Measurements from ENCODE around the gene ZNF516. TPM values are rescaled to one million over a fixed set of nuclear protein-coding genes. Genes with fewer than 3 reads are reported as not detected.

The ZNF516 gene
- total RNA-seq, 6 donors from 2014 or later = 21.9 to 44.3 (median 36.5) TPM

DNA sequence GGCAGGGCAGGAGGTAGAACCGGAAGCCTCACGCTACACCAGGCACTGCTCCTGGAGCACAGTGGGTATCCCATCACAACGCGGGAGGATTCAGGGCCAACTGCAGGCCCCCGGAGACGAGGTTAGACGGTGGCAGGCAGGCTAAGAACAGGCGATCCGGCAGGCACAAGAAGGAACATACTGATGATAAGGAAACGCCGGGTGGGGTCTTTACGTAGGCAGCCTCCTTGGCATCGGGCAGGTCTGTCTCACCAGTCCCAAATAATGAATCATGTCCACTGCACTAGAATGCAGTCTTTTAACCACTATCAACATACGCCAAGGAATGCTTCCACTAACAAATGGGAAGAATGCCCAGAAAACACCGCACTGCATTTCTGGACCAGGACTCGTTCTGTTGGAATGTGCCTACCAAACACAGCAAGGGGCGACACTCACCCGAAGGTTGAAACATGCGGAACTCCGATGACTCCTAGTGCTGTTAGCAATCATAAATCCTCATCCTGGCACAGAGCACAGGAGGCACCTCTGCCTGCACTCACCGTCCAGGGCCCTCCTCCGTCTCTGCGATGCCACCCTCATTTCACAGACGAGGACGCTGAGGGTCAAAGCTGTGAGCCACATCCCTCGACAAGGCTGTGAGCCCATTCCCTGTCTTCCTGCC lies 35.2 kb downstream of the ZNF516 start:
- ATAC-seq (ENCODE audit: low FRiP score in 2 of 2) = peak; percentile 82 to 89
- DNase-seq = peak in 1 of 2 donors; percentile 69
- 52 to 72% methylated on average over 26 of the region's 26 CpGs for WGBS, 2 donors
- Histone ChIP-seq H3K9me3 (no peaks in the 10 kb centered on the region), H3K27me3 (no peaks in the 10 kb centered on the region), H3K27ac (peak overlapping the region; percentile 40 to 56 (median 49)), H3K36me3 (peaks cover 0 to 12% (median 3%) of the 10 kb centered on the region in 4 donors), H3K4me3 (no peak overlapping the region), H3K4me1 (peaks cover 5 to 24% (median 10%) of the 10 kb centered on the region in 4 donors)
- TF ChIP-seq POLR2AphosphoS5 (IDR thresholded peaks at IDR 0.05) (no peak), EP300 (IDR thresholded peaks at IDR 0.05) (no peak), POLR2A (IDR thresholded peaks at IDR 0.05) (no peak)
- TF ChIP-seq, protein P1, sequence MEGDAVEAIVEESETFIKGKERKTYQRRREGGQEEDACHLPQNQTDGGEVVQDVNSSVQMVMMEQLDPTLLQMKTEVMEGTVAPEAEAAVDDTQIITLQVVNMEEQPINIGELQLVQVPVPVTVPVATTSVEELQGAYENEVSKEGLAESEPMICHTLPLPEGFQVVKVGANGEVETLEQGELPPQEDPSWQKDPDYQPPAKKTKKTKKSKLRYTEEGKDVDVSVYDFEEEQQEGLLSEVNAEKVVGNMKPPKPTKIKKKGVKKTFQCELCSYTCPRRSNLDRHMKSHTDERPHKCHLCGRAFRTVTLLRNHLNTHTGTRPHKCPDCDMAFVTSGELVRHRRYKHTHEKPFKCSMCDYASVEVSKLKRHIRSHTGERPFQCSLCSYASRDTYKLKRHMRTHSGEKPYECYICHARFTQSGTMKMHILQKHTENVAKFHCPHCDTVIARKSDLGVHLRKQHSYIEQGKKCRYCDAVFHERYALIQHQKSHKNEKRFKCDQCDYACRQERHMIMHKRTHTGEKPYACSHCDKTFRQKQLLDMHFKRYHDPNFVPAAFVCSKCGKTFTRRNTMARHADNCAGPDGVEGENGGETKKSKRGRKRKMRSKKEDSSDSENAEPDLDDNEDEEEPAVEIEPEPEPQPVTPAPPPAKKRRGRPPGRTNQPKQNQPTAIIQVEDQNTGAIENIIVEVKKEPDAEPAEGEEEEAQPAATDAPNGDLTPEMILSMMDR (IDR thresholded peaks at IDR 0.05) = no peak

- no peak for ATAC-seq (ENCODE audit: low FRiP score in 2 of 2)
- Histone ChIP-seq H3K4me3 (no peak overlapping the region), H3K27me3 (no peaks in the 10 kb centered on the region), H3K27ac (peak overlapping the region; percentile 23 to 56 (median 49)), H3K4me1 (peaks cover 5 to 30% (median 12%) of the 10 kb centered on the region in 4 donors), H3K36me3 (peaks cover 0 to 12% (median 3%) of the 10 kb centered on the region in 4 donors), H3K9me3 (no peaks in the 10 kb centered on the region)
- TF ChIP-seq EP300 (IDR thresholded peaks at IDR 0.05) (no peak), POLR2AphosphoS5 (IDR thresholded peaks at IDR 0.05) (no peak)
- 50 to 92% methylated on average over 1 to 17 of the region's 17 CpGs for WGBS, 2 donors
- peak in 1 of 2 donors; percentile 61 for DNase-seq
Measured at GRCh38 chr18:76459312-76459686, 35.7 kb downstream of the ZNF516 start.

- ATAC-seq (ENCODE audit: low FRiP score in 2 of 2) = no peak
- TF ChIP-seq POLR2AphosphoS5 (IDR thresholded peaks at IDR 0.05) (no peak), EP300 (IDR thresholded peaks at IDR 0.05) (no peak), POLR2A (IDR thresholded peaks at IDR 0.05) (no peak)
- TF ChIP-seq, protein P1 (IDR thresholded peaks at IDR 0.05) = no peak
- peak; percentile 14 to 54 for DNase-seq
- Histone ChIP-seq H3K27ac (peak overlapping the region in 3 of 4 donors; percentile 48 to 56 (median 50)), H3K36me3 (peaks cover 0 to 12% (median 3%) of the 10 kb centered on the region in 4 donors), H3K4me3 (no peak overlapping the region), H3K27me3 (no peaks in the 10 kb centered on the region), H3K9me3 (no peaks in the 10 kb centered on the region), H3K4me1 (peaks cover 5 to 34% (median 14%) of the 10 kb centered on the region in 4 donors)
- WGBS, 2 donors = 82 to 92% methylated on average over 35 to 50 of the region's 51 CpGs
Measured at GRCh38 chr18:76458522-76459311, 36.3 kb downstream of the ZNF516 start.

DNA sequence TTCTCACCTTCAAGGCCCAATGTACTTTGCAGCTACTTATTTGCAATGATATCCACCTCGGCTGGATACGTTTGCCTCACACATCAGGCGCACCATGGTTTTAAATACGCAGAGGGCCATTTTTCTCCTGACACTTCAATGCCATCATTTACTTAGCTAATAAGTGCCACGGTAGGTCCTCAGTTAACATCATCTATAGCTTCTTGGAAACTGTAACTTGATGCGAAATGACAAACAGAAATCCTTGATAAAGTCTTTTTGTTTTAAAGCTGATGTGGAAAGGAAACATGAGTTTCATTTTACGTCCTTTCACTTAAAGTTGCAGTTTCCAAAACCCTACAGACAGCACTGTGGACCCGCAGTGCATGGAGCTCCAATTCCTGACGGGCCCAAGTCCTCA lies 37.1 kb downstream of the ZNF516 start:
- WGBS, 2 donors = 86 to 95% methylated on average over 9 of the region's 9 CpGs
- H3K4me3 ChIP-seq = no peak overlapping the region
- no peaks in the 10 kb centered on the region for H3K27me3 ChIP-seq
- peaks cover 0 to 12% (median 3%) of the 10 kb centered on the region in 4 donors for H3K36me3 ChIP-seq
- no peak overlapping the region for H3K27ac ChIP-seq
- no peak for DNase-seq
- ATAC-seq (ENCODE audit: low FRiP score in 2 of 2) = no peak
- H3K4me1 ChIP-seq = peaks cover 5 to 34% (median 14%) of the 10 kb centered on the region in 4 donors
- no peaks in the 10 kb centered on the region for H3K9me3 ChIP-seq
- no peak for TF ChIP-seq POLR2AphosphoS5 (IDR thresholded peaks at IDR 0.05)
- no peak for TF ChIP-seq POLR2A (IDR thresholded peaks at IDR 0.05)
- TF ChIP-seq, protein P1 (IDR thresholded peaks at IDR 0.05) = no peak
- no peak for TF ChIP-seq EP300 (IDR thresholded peaks at IDR 0.05)

DNA sequence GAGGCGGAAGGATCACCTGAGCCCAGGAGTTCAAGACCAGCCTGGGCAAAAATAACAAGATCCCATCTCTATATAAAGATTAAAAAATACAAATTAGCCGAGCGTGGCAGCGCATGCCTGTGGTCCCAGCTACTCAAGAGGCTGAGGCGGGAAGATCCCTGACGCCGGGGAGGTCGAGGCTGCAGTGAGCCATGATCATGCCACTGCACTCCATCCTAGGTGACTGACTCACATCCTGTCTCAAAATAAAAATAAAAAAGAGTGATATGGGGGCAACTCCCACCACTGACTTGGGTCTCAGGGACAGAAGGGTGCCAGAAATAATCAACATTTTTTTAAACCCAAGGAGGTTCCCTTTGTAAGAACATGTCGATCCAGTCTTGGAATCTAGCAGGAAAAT lies 37.6 kb downstream of the ZNF516 start:
- Histone ChIP-seq H3K9me3 (no peaks in the 10 kb centered on the region), H3K4me1 (peaks cover 5 to 34% (median 14%) of the 10 kb centered on the region in 4 donors), H3K27ac (no peak overlapping the region), H3K4me3 (no peak overlapping the region), H3K27me3 (no peaks in the 10 kb centered on the region), H3K36me3 (peaks cover 0 to 12% (median 3%) of the 10 kb centered on the region in 4 donors)
- DNase-seq = peak in 1 of 2 donors; percentile 36
- WGBS, 2 donors = 86 to 93% methylated on average over 9 of the region's 9 CpGs
- TF ChIP-seq POLR2AphosphoS5 (IDR thresholded peaks at IDR 0.05) (no peak), POLR2A (IDR thresholded peaks at IDR 0.05) (no peak), EP300 (IDR thresholded peaks at IDR 0.05) (no peak)
- TF ChIP-seq, protein P1 (IDR thresholded peaks at IDR 0.05) = no peak
- no peak for ATAC-seq (ENCODE audit: low FRiP score in 2 of 2)
